ENCODE data around the gene IL18.

DNA sequence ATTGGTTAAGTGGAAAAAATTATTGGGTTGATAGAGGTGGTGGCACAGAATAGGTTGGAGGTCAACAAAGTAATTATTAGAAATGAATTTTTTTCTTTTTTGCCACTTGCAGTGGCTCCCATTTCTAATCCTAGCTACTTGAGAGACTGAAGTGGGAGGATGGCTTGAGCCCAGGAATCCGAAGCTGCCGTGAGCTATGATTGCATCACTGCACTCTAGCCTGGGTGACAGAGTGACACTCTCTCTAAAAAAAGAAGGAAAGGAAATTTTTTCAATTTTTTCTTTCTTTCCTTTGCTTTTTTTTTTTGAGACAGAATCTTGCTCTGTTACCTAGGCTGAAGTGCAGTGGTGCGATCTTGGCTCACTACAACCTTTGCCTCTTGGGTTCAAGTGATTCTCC lies 9.3 kb upstream of the IL18 start:
- no peak for TF ChIP-seq NBN (IDR thresholded peaks at IDR 0.05; ENCODE audit: low read depth)
- TF ChIP-seq, protein P1, sequence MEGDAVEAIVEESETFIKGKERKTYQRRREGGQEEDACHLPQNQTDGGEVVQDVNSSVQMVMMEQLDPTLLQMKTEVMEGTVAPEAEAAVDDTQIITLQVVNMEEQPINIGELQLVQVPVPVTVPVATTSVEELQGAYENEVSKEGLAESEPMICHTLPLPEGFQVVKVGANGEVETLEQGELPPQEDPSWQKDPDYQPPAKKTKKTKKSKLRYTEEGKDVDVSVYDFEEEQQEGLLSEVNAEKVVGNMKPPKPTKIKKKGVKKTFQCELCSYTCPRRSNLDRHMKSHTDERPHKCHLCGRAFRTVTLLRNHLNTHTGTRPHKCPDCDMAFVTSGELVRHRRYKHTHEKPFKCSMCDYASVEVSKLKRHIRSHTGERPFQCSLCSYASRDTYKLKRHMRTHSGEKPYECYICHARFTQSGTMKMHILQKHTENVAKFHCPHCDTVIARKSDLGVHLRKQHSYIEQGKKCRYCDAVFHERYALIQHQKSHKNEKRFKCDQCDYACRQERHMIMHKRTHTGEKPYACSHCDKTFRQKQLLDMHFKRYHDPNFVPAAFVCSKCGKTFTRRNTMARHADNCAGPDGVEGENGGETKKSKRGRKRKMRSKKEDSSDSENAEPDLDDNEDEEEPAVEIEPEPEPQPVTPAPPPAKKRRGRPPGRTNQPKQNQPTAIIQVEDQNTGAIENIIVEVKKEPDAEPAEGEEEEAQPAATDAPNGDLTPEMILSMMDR (IDR thresholded peaks at IDR 0.05 in 2 of 3, conservative IDR thresholded peaks at IDR 0.05 in 1 of 3; ENCODE audit: insufficient read depth in 2 of 3, low read depth in 1 of 3, low read length in 3 of 3) = no peak
- TF ChIP-seq FOSL1 (tag; conservative IDR thresholded peaks at IDR 0.05) = no peak
- TF ChIP-seq, protein P2, sequence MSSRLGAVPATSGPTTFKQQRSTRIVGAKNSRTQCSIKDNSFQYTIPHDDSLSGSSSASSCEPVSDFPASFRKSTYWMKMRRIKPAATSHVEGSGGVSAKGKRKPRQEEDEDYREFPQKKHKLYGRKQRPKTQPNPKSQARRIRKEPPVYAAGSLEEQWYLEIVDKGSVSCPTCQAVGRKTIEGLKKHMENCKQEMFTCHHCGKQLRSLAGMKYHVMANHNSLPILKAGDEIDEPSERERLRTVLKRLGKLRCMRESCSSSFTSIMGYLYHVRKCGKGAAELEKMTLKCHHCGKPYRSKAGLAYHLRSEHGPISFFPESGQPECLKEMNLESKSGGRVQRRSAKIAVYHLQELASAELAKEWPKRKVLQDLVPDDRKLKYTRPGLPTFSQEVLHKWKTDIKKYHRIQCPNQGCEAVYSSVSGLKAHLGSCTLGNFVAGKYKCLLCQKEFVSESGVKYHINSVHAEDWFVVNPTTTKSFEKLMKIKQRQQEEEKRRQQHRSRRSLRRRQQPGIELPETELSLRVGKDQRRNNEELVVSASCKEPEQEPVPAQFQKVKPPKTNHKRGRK (tag; IDR thresholded peaks at IDR 0.05) = no peak
- TF ChIP-seq, protein P3, sequence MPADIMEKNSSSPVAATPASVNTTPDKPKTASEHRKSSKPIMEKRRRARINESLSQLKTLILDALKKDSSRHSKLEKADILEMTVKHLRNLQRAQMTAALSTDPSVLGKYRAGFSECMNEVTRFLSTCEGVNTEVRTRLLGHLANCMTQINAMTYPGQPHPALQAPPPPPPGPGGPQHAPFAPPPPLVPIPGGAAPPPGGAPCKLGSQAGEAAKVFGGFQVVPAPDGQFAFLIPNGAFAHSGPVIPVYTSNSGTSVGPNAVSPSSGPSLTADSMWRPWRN (IDR thresholded peaks at IDR 0.05; ENCODE audit: low read depth) = no peak
- TF ChIP-seq FOXO4 (CRISPR knock-in tag; IDR thresholded peaks at IDR 0.05) = no peak
- TF ChIP-seq YBX1 (IDR thresholded peaks at IDR 0.05) = no peak
- no peak for TF ChIP-seq ZNF232 (CRISPR knock-in tag; IDR thresholded peaks at IDR 0.05)
